ENCODE data around the gene GLOD5.

GLOD5 gene

GRCh38 chrX:48769230-48769629 lies 7.7 kb downstream of the GLOD5 start:
- no peak for DNase-seq

GRCh38 chrX:48770296-48770695 lies 8.7 kb downstream of the GLOD5 start:
- no peak for DNase-seq

GRCh38 chrX:48772602-48773001 lies 11.1 kb downstream of the GLOD5 start:
- no peak for DNase-seq

- DNase-seq: no peak
Measured at GRCh38 chrX:48776818-48777439, 15.4 kb downstream of the GLOD5 start.

GRCh38 chrX:48779399-48779798 lies 17.9 kb downstream of the GLOD5 start:
- no peak for DNase-seq

GRCh38 chrX:48781705-48782104 lies 20.2 kb downstream of the GLOD5 start:
- DNase-seq: no peak

GRCh38 chrX:48782216-48782615 lies 20.7 kb downstream of the GLOD5 start:
- no peak for DNase-seq

- DNase-seq: no peak
Measured at GRCh38 chrX:48782795-48783194, 21.2 kb downstream of the GLOD5 start.

GRCh38 chrX:48784726-48785125 lies 23.2 kb downstream of the GLOD5 start:
- no peak for DNase-seq

GRCh38 chrX:48785186-48785539 lies 23.6 kb downstream of the GLOD5 start:
- DNase-seq: no peak

- no peak for DNase-seq
Measured at GRCh38 chrX:48785540-48786214, 24.1 kb downstream of the GLOD5 start.

- DNase-seq: no peak
Measured at GRCh38 chrX:48786341-48786800, 24.8 kb downstream of the GLOD5 start, which contains the start of gene GATA1. Gene GATA1, plus strand, starts transcription at chrX:48786590. Its CDS starts 4,520 bp downstream, at chrX:48791110.

- no peak for DNase-seq
Measured at GRCh38 chrX:48786825-48787504, 25.4 kb downstream of the GLOD5 start.

GRCh38 chrX:48787505-48788443 lies 26.2 kb downstream of the GLOD5 start:
- no peak for DNase-seq

GRCh38 chrX:48789366-48790220 lies 28.0 kb downstream of the GLOD5 start:
- no peak for DNase-seq

GRCh38 chrX:48790477-48790876 lies 28.9 kb downstream of the GLOD5 start:
- no peak for DNase-seq

- no peak for DNase-seq
Measured at GRCh38 chrX:48791063-48791820, 29.7 kb downstream of the GLOD5 start.

- no peak for DNase-seq
Measured at GRCh38 chrX:48792219-48792618, 30.7 kb downstream of the GLOD5 start.

- no peak for DNase-seq
Measured at GRCh38 chrX:48793935-48794334, 32.4 kb downstream of the GLOD5 start.

GRCh38 chrX:48794340-48794910 lies 32.9 kb downstream of the GLOD5 start:
- DNase-seq: no peak

Measured in NCI-H2171 (cell line).